AG09319 (cell line): ENCODE data around the gene S100A5.
"Not testable (repeated sequence)": the region's sequence is repeated elsewhere in the genome, so short reads cannot be mapped to it uniquely, and the experiment has no call there.

ENCODE experiments used
- DNase-seq: peaks from one replicate; pipeline ENCODE4 v3.0.0-alpha.2; 2010; ENCODE audit warnings: low read depth; ENCODE audit errors: extremely low read depth
- CTCF ChIP-seq: IDR thresholded peaks from 2 replicates; pipeline ENCODE4 v1.5.1; 2011; ENCODE audit warnings: low read depth, mild to moderate bottlenecking, inconsistent platforms, low read length, moderate library complexity

Gene S100A5

GRCh38 chr1:153540394-153541361 is at the start of gene S100A5:
Gene S100A5, minus strand, starts transcription at chr1:153540934. Its CDS starts 743 bp downstream, at chr1:153540191.
- no peak for TF ChIP-seq CTCF
- no peak for DNase-seq

- TF ChIP-seq CTCF: no peak
- DNase-seq: no peak
Observed at GRCh38 chr1:153588482-153588881, 47.7 kb upstream of the S100A5 start.

GRCh38 chr1:153588033-153588432 is 47.3 kb upstream of the S100A5 start:
- not testable (repeated sequence) for DNase-seq

- no peak for TF ChIP-seq CTCF
- no peak for DNase-seq
Observed at GRCh38 chr1:153587314-153587713, 46.6 kb upstream of the S100A5 start.

GRCh38 chr1:153586347-153586746 is 45.6 kb upstream of the S100A5 start:
- DNase-seq: no peak
- TF ChIP-seq CTCF: no peak

GRCh38 chr1:153585006-153585405 is 44.3 kb upstream of the S100A5 start:
- no peak for DNase-seq
- TF ChIP-seq CTCF: no peak

GRCh38 chr1:153583976-153584375 is 43.2 kb upstream of the S100A5 start:
- DNase-seq: no peak
- no peak for TF ChIP-seq CTCF

- not testable (repeated sequence) for DNase-seq
Observed at GRCh38 chr1:153583514-153583913, 42.8 kb upstream of the S100A5 start.

- not testable (repeated sequence) for DNase-seq
Observed at GRCh38 chr1:153582836-153583235, 42.1 kb upstream of the S100A5 start.
